ENCODE measurements around the gene PHKA2. TPM values are rescaled to one million over a fixed set of nuclear protein-coding genes. Genes with fewer than 3 reads are reported as not detected.
A peak's percentile ranks its signal among the peaks of the same experiment; 100 is the strongest.

Gene PHKA2
- total RNA-seq, 4 donors from 2014 or later, result 8.7 to 17.6 (median 14.1) TPM

DNA sequence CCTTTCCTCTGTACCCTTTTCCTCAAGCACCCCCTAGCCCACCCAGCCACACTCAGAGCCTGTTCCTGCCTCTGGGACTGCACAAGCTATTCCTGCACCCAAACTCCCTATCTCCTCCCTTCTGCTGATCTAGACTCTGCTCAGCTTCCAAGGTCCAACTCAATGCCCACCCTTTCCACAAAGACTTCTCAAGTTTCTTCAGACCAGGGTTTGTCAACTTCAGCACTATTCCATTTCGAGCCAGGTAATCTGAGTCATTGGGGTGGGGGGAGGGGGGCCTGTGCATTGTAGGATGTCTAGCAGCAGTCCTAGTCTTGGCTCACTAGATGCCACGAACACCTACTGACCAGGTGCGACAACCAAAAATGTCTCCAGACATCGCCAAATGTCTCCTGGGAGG lies 37.3 kb downstream of the PHKA2 start:
- 91% methylated on average over 4 of the region's 4 CpGs; no CpG with 5 or more reads in 1 of the 2 donors for WGBS, 2 donors
- TF ChIP-seq, protein P1, sequence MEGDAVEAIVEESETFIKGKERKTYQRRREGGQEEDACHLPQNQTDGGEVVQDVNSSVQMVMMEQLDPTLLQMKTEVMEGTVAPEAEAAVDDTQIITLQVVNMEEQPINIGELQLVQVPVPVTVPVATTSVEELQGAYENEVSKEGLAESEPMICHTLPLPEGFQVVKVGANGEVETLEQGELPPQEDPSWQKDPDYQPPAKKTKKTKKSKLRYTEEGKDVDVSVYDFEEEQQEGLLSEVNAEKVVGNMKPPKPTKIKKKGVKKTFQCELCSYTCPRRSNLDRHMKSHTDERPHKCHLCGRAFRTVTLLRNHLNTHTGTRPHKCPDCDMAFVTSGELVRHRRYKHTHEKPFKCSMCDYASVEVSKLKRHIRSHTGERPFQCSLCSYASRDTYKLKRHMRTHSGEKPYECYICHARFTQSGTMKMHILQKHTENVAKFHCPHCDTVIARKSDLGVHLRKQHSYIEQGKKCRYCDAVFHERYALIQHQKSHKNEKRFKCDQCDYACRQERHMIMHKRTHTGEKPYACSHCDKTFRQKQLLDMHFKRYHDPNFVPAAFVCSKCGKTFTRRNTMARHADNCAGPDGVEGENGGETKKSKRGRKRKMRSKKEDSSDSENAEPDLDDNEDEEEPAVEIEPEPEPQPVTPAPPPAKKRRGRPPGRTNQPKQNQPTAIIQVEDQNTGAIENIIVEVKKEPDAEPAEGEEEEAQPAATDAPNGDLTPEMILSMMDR (IDR thresholded peaks at IDR 0.05), result no peak
- no peak for TF ChIP-seq POLR2A (IDR thresholded peaks at IDR 0.05)
- intact Hi-C loops (cut with DNase I; ENCODE audit: low total_unique reads), result no loop called here
- no peak overlapping the region for H3K4me3 ChIP-seq (ENCODE audit: low read depth, poor library complexity, severe bottlenecking)
- no peak for DNase-seq (ENCODE audit: low spot score in 2 of 2)

DNA sequence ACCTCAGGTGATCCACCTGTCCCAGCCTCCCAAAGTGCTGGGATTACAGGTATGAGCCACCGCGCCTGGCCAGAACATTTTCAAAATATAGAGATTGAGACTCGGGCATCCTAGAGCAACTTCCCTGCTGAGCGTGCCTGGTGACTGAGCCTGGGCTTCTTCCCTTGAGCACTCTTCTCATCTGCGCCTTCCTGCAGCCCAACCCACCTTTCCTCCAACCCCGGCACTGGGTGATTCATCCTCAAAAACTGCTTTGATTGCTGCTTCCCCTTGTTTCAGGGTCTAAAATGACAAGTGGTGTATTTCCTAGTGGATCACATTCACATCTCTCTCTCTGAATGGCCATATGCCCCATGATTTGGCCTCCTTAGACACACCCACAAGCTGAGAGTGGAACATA lies 37.8 kb downstream of the PHKA2 start:
- intact Hi-C loops (cut with DNase I; ENCODE audit: low total_unique reads), result no loop called here
- TF ChIP-seq, protein P1 (IDR thresholded peaks at IDR 0.05), result no peak
- TF ChIP-seq POLR2A (IDR thresholded peaks at IDR 0.05), result no peak
- peak in 1 of 2 donors; percentile 53 for DNase-seq (ENCODE audit: low spot score in 2 of 2)
- 96 to 99% methylated on average over 6 of the region's 6 CpGs for WGBS, 2 donors
- H3K4me3 ChIP-seq (ENCODE audit: low read depth, poor library complexity, severe bottlenecking), result no peak overlapping the region

DNA sequence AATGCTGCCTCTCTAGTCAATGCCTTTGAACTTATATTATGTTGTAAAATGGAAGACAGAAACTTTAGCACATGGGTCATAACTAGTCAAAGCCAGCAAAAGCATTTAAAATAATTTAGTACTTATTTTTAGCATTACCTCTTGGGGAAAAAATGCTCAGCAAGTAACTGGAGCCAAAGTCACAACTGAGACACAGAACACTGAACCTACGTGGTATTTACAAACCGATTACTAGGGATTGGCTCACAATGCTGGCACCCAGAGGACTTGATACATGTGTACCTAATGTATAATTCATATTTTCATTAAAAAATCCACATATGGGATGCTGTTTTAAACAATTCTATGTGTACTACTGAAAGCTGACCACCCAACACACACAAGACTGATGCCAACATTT lies 38.4 kb downstream of the PHKA2 start:
- DNase-seq (ENCODE audit: low spot score in 2 of 2), result no peak
- no peak overlapping the region for H3K4me3 ChIP-seq (ENCODE audit: low read depth, poor library complexity, severe bottlenecking)
- intact Hi-C loops (cut with DNase I; ENCODE audit: low total_unique reads), result no loop called here
- 84 to 88% methylated on average over 2 of the region's 2 CpGs for WGBS, 2 donors
- TF ChIP-seq, protein P1 (IDR thresholded peaks at IDR 0.05), result no peak
- no peak for TF ChIP-seq POLR2A (IDR thresholded peaks at IDR 0.05)

DNA sequence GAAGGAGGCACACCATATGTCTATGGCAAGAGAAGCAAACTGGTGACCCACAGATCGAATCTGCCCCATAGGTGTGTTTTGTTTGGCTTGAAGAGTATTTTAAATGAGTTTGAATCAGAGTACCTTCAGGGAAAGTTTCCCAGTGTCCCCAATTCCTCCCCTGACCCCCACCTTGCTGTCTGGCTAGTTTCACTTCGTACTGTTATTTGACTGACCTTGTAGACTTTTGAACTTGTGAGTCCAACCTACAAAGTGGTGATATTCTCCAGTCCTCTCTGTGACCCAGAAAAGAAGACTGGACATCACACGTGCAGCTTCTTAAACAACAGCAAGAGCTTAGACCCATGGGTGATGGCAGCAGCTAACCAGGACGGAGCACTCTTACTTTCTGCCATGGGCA lies 39.4 kb downstream of the PHKA2 start:
- peak in 1 of 2 donors; percentile 34 for DNase-seq (ENCODE audit: low spot score in 2 of 2)
- intact Hi-C loops (cut with DNase I; ENCODE audit: low total_unique reads), result no loop called here
- no peak overlapping the region for H3K4me3 ChIP-seq (ENCODE audit: low read depth, poor library complexity, severe bottlenecking)
- 63 to 79% methylated on average over 4 of the region's 4 CpGs for WGBS, 2 donors
- TF ChIP-seq, protein P1 (IDR thresholded peaks at IDR 0.05), result no peak
- no peak for TF ChIP-seq POLR2A (IDR thresholded peaks at IDR 0.05)

DNA sequence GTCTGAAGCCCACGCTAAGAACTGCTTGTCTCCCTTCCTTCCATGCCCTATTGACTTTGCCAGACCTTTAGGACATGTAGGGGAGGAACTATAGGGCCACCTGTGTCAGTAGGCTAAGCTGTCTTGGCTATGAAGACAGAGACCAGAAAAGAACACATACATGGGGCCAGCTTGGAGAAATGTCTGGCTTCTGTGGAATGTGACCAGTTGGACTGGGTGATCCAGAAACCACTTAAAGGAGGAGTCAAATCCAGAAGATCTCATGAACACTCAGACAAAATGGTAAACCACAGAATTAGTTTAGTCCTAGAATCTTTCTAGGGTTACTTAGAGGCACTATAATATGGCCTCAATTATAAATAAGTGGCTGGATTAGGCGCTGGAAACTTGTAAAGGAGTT lies 42.0 kb downstream of the PHKA2 start:
- WGBS, 2 donors, result 81 to 100% methylated on average over 2 of the region's 2 CpGs
- intact Hi-C loops (cut with DNase I; ENCODE audit: low total_unique reads), result no loop called here
- DNase-seq (ENCODE audit: low spot score in 2 of 2), result no peak
- no peak overlapping the region for H3K4me3 ChIP-seq (ENCODE audit: low read depth, poor library complexity, severe bottlenecking)
- no peak for TF ChIP-seq POLR2A (IDR thresholded peaks at IDR 0.05)
- TF ChIP-seq, protein P1 (IDR thresholded peaks at IDR 0.05), result no peak

DNA sequence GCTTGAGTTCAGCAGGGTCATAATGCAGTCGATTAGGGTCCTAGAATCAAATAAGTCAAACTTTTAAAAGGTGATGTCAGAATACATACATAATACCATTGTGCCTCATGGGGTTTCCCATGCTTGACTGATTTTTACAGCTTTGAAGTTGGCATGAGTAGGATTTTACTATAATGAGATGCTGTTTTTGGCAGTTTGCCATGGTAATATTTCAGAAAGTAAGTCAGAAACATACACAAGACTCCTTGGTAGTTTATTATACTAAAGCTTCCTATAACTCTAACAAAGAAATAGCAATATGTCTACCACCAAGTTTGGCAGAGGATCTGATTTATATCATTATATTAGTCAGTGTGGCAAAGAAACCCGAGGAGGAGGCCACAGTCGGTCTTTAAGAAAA lies 45.2 kb downstream of the PHKA2 start:
- TF ChIP-seq, protein P1 (IDR thresholded peaks at IDR 0.05), result no peak
- intact Hi-C loops (cut with DNase I; ENCODE audit: low total_unique reads), result loop anchor here (2.0 kb wide), 1 partner anchor 68 kb away; no protein-coding TSS in a partner anchor
- no peak overlapping the region for H3K4me3 ChIP-seq (ENCODE audit: low read depth, poor library complexity, severe bottlenecking)
- 45 to 62% methylated on average over 3 of the region's 3 CpGs for WGBS, 2 donors
- DNase-seq (ENCODE audit: low spot score in 2 of 2), result no peak

All from lower leg skin (tissue), 4 donors.